CD14-positive monocyte (primary cell): ENCODE data around the gene ATP2C2. TPM values are rescaled to one million over a fixed set of nuclear protein-coding genes. Genes with fewer than 3 reads are reported as not detected.

Source experiments
- DNase-seq, 3 donors: peaks; one replicate each; pipeline ENCODE4 v3.0.0-alpha.2; 2011 to 2022
- H2AFZ ChIP-seq: 2 replicates; pipeline ENCODE4 v1.6.0; 2012; ENCODE audit warnings: mild to moderate bottlenecking, low read depth, low read length, inconsistent platforms; ENCODE audit not compliant: insufficient read depth, poor library complexity, severe bottlenecking
- H3K27ac ChIP-seq, 2 donors: 1 replicate in 1 of 2; 2 replicates in 1 of 2; pipeline ENCODE4 v1.5.1; 2012 to 2013; ENCODE audit warnings: low read length in 2 of 2, control low read depth in 1 of 2, inconsistent platforms in 1 of 2, low read depth in 1 of 2, mild to moderate bottlenecking in 1 of 2
- H3K27me3 ChIP-seq, 2 donors: one replicate each; pipeline versions ENCODE4 v1.6.0 to v1.6.1; 2011 to 2013; ENCODE audit warnings: low read length in 2 of 2; ENCODE audit not compliant: control insufficient read depth in 2 of 2, insufficient read depth in 2 of 2
- H3K36me3 ChIP-seq, 2 donors: replicated peaks in 1 of 2; 1 replicate in 1 of 2; 2 replicates in 1 of 2; pipeline versions ENCODE4 v1.5.1 to v1.6.1; 2012 to 2013; ENCODE audit warnings: low read length in 2 of 2, control low read depth in 1 of 2, inconsistent platforms in 1 of 2, mild to moderate bottlenecking in 1 of 2; ENCODE audit not compliant: insufficient read depth in 2 of 2, control insufficient read depth in 1 of 2
- H3K4me1 ChIP-seq, 2 donors: 1 replicate in 1 of 2; 2 replicates in 1 of 2; pipeline versions ENCODE4 v1.5.1 to v1.6.1; 2012 to 2013; ENCODE audit warnings: low read length in 2 of 2, control low read depth in 1 of 2, inconsistent platforms in 1 of 2, mild to moderate bottlenecking in 1 of 2, moderate library complexity in 1 of 2; ENCODE audit not compliant: insufficient read depth in 2 of 2, control insufficient read depth in 1 of 2
- H3K4me2 ChIP-seq: replicated peaks from 2 replicates; pipeline ENCODE3; 2012; ENCODE audit warnings: low read length, moderate library complexity, mild to moderate bottlenecking; ENCODE audit not compliant: poor library complexity, severe bottlenecking; ENCODE audit errors: extremely low read depth
- H3K4me3 ChIP-seq, 3 experiments: fragments of 200-600 bp in 1 of 3; sonication (generic) in 1 of 3; replicated peaks in 1 of 3; 1 replicate in 2 of 3; 2 replicates in 1 of 3; pipeline ENCODE4 v1.5.1; 2011 to 2013; ENCODE audit warnings: low read length in 3 of 3, mild to moderate bottlenecking in 3 of 3, control low read depth in 2 of 3, low read depth in 2 of 3, inconsistent platforms in 1 of 3, moderate library complexity in 1 of 3
- H3K79me2 ChIP-seq: 2 replicates; pipeline ENCODE4 v1.6.0; 2012; ENCODE audit warnings: mild to moderate bottlenecking, control low read depth, inconsistent platforms, low read length, moderate library complexity; ENCODE audit not compliant: insufficient read depth
- H3K9ac ChIP-seq: 2 replicates; pipeline ENCODE4 v1.6.0; 2017; ENCODE audit warnings: low read length, mild to moderate bottlenecking; ENCODE audit not compliant: insufficient read depth, poor library complexity, severe bottlenecking
- H3K9me3 ChIP-seq, 2 donors: replicated peaks in 1 of 2; 1 replicate in 1 of 2; 2 replicates in 1 of 2; pipeline versions ENCODE4 v1.5.1 to v1.6.1; 2012 to 2013; ENCODE audit warnings: low read length in 2 of 2, control low read depth in 1 of 2; ENCODE audit not compliant: control insufficient read depth in 1 of 2, insufficient read depth in 1 of 2
- H4K20me1 ChIP-seq: 2 replicates; pipeline ENCODE4 v1.6.0; 2012; ENCODE audit warnings: mild to moderate bottlenecking, low read length, control low read depth, moderate library complexity; ENCODE audit not compliant: insufficient read depth
- H3K27ac Mint-ChIP-seq, 7 donors: one replicate each; pipeline ENCODE4 v1.8.0; 2020; ENCODE audit warnings: mild to moderate bottlenecking in 7 of 7, mixed read lengths in 7 of 7, moderate library complexity in 6 of 7, inconsistent platforms in 2 of 7
- H3K27me3 Mint-ChIP-seq, 3 donors: one replicate each; pipeline ENCODE4 v1.8.0; 2021 to 2022; ENCODE audit warnings: low read depth in 3 of 3, mild to moderate bottlenecking in 3 of 3, mixed read lengths in 3 of 3, moderate library complexity in 3 of 3, inconsistent platforms in 1 of 3
- H3K36me3 Mint-ChIP-seq, 2 donors: one replicate each; pipeline ENCODE4 v1.8.0; 2020; ENCODE audit warnings: mixed read lengths in 2 of 2, inconsistent platforms in 1 of 2, mild to moderate bottlenecking in 1 of 2
- H3K4me1 Mint-ChIP-seq: one replicate; pipeline ENCODE4 v1.8.0; 2020; ENCODE audit warnings: mild to moderate bottlenecking, mixed read lengths
- H3K4me3 Mint-ChIP-seq, 2 donors: one replicate each; pipeline ENCODE4 v1.8.0; 2020; ENCODE audit warnings: mild to moderate bottlenecking in 2 of 2, mixed read lengths in 2 of 2, moderate library complexity in 1 of 2
- H3K9me3 Mint-ChIP-seq, 7 donors: one replicate each; pipeline ENCODE4 v1.8.0; 2020 to 2022; ENCODE audit warnings: mixed read lengths in 7 of 7, mild to moderate bottlenecking in 6 of 7, moderate library complexity in 6 of 7, inconsistent platforms in 2 of 7
- WGBS: methylation state at CpG from one replicate; pipeline ENCODE4 v1.1.5; 2013; ENCODE audit warnings: missing lambda C conversion rate; ENCODE audit not compliant: insufficient coverage; 5-methylcytosine and 5-hydroxymethylcytosine counted together
- intact Hi-C, 2 donors: fragments of 100-400 bp; cut with micrococcal nuclease; formaldehyde crosslinking; loops; one replicate each; pipeline versions ENCODE4 v1.15.0 to v1.15.1; 2023
- polyA plus RNA-seq, 3 donors: library from polyadenylated mRNA; depleted of rRNA in 1 of 3; unstranded in 2 of 3; stranded (reverse) in 1 of 3; fragments of 300-500 nt in 2 of 3; fragments of >200 nt in 1 of 3; fragmentation: Illumina TruSeq in 2 of 3; gene quantifications; 1 replicate in 2 of 3; 2 replicates in 1 of 3; pipeline ENCODE4 v1.2.3, GENCODE V29; 2012 to 2021
- TF ChIP-seq, protein P1 (sequence below): fragments of 200-600 bp; IDR thresholded peaks from one replicate; pipeline ENCODE4 v1.8.0; 2022; ENCODE audit warnings: antibody characterized with exemption, mild to moderate bottlenecking

The ATP2C2 gene
- polyA plus RNA-seq, 3 donors = 0.05 TPM; not detected in 2

DNA sequence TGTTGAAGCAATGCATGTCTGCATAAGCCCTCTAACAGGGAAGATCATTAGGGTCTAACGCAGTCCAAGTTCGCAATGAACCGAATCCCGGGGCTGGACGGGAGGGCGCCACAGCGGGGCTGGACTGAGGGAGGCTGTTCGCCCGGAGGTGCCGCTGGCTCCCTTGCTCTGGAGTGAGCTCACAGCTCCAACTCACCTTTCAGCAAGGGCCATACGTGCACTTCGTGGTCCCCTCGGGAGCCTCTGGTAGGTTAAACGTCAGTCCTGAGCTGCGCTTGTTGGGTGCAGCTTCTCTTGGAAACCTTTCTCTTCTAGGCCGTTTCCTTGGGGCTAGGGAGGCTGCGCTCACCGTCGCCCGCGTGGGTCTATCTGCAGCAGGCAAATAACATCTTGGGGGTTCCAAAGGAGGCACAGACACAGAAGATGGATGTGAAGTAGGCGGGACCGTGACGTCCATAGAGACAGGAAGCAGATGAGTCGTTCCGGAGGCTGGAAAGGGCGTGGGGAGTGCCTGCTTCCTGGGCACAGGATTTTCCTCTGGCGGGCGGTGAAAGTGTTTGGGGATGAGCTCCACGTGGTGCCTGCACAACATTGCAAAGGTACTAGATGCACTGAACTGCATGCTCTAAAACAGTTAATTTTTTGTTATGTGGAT, 21.9 kb downstream of the ATP2C2 start:
- Histone ChIP-seq H2AFZ (no peak overlapping the region), H3K36me3 (no peaks in the 10 kb centered on the region), H3K9me3 (peaks cover 3 to 7% of the 10 kb centered on the region in 2 donors), H4K20me1 (no peaks in the 10 kb centered on the region), H3K4me2 (no peak overlapping the region), H3K27me3 (peaks cover 0 to 3% of the 10 kb centered on the region in 2 donors), H3K9ac (no peak overlapping the region), H3K27ac (no peak overlapping the region), H3K4me3 (no peak overlapping the region), H3K79me2 (no peaks in the 10 kb centered on the region), H3K4me1 (peaks cover 8 to 10% of the 10 kb centered on the region in 2 donors)
- Mint-ChIP-seq H3K36me3 (no peaks in the 10 kb centered on the region), H3K4me1 (peaks cover 7% of the 10 kb centered on the region), H3K4me3 (peak overlapping the region in 1 of 2 donors; percentile 54), H3K27ac (peak overlapping the region in 1 of 7 donors; percentile 61), H3K9me3 (peaks cover 0 to 10% (median 5%) of the 10 kb centered on the region in 7 donors), H3K27me3 (peaks cover 7 to 25% (median 11%) of the 10 kb centered on the region in 3 donors)
- 88% methylated on average over 28 of the region's 30 CpGs for whole genome bisulfite sequencing
- intact Hi-C loops = no loop called here
- no peak for DNase-seq
- TF ChIP-seq, protein P1, sequence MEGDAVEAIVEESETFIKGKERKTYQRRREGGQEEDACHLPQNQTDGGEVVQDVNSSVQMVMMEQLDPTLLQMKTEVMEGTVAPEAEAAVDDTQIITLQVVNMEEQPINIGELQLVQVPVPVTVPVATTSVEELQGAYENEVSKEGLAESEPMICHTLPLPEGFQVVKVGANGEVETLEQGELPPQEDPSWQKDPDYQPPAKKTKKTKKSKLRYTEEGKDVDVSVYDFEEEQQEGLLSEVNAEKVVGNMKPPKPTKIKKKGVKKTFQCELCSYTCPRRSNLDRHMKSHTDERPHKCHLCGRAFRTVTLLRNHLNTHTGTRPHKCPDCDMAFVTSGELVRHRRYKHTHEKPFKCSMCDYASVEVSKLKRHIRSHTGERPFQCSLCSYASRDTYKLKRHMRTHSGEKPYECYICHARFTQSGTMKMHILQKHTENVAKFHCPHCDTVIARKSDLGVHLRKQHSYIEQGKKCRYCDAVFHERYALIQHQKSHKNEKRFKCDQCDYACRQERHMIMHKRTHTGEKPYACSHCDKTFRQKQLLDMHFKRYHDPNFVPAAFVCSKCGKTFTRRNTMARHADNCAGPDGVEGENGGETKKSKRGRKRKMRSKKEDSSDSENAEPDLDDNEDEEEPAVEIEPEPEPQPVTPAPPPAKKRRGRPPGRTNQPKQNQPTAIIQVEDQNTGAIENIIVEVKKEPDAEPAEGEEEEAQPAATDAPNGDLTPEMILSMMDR = no peak

DNA sequence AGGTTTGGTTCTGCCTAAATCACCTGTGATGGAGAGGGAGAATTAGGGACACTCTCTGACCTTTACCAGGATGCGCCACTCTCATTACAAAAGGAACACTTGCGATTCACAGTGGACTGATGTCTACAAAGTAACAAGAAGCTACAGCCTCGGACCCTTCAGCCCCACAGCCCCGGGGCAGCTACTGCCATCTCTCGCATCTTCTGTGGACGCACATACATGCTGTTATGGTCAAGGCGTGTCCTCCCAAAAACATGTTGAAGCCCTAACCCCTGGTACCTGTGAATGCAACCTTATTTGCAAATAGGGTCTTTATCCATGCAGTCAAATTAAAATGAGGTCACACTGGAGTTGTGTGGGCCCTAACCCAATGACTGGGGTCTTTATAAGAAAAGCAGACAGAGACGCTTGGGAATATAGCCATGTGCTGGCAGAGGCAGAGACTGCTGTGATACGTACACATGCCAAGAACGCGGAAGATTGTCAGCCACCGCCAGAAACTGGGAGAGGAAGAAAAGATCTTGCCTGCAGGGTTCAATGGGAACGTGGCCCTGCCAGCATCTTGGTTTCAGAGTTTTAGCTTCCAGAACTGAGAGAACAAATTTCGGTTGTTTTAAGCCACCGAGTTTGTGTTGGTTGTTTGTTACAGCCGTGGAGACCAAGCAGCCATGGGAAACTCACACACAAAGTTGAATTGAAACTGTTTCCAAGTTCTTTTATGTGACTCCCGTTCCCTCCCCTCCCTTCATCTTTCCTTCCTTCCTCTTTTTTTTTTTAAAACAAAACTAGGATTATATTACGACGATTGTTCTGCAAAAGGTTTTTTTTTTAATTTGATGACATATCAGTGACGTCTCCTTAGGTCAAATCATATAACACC, 23.1 kb downstream of the ATP2C2 start:
- H3K27ac ChIP-seq = peak overlapping the region in 1 of 2 donors; percentile 26
- H3K4me3 ChIP-seq = peak overlapping the region in 1 of 3 experiments; percentile 43
- no peaks in the 10 kb centered on the region for H3K9me3 ChIP-seq
- no peak overlapping the region for H3K9ac ChIP-seq
- peaks cover 11 to 17% of the 10 kb centered on the region in 2 donors for H3K4me1 ChIP-seq
- TF ChIP-seq, protein P1 = no peak
- Mint-ChIP-seq H3K27ac (peak overlapping the region in 1 of 7 donors; percentile 36), H3K4me3 (peak overlapping the region in 1 of 2 donors; percentile 53), H3K27me3 (peaks cover 7 to 27% (median 13%) of the 10 kb centered on the region in 3 donors), H3K9me3 (peaks cover 0 to 2% (median 0%) of the 10 kb centered on the region in 7 donors), H3K36me3 (no peaks in the 10 kb centered on the region), H3K4me1 (peaks cover 10% of the 10 kb centered on the region)
- peak in 2 of 3 donors; percentile 12 to 17 for DNase-seq
- H4K20me1 ChIP-seq = no peaks in the 10 kb centered on the region
- intact Hi-C loops = no loop called here
- no peaks in the 10 kb centered on the region for H3K36me3 ChIP-seq
- peak overlapping the region; percentile 50 for H3K4me2 ChIP-seq
- 61% methylated on average over 14 of the region's 20 CpGs for WGBS
- peak overlapping the region; percentile 41 for H2AFZ ChIP-seq
- no peaks in the 10 kb centered on the region for H3K79me2 ChIP-seq
- H3K27me3 ChIP-seq = peaks cover 0 to 3% of the 10 kb centered on the region in 2 donors
